ENCODE data around the gene ADA. TPM values are rescaled to one million over a fixed set of nuclear protein-coding genes. Genes with fewer than 3 reads are reported as not detected.

ADA gene
- total and polyA plus RNA-seq, 2 of the 13 experiments (the other 11 are each of a cell fraction or from before 2014, with no cell fraction given) = 2.5 to 11.3 TPM

GRCh38 chr20:44609516-44610312, 41.8 kb downstream of the ADA start (continued):
- TF ChIP-seq ZBTB4 (CRISPR knock-in tag; IDR thresholded peaks at IDR 0.05; ENCODE audit: borderline replicate concordance) (0 out of 2 replicates have a peak, but pooled peaks have one; percentile 61), ZNF343 (CRISPR knock-in tag; IDR thresholded peaks at IDR 0.05) (0 out of 2 replicates have a peak, but pooled peaks have one; percentile 20), HMGXB4 (CRISPR knock-in tag; IDR thresholded peaks at IDR 0.05; ENCODE audit: borderline replicate concordance in 1 of 2, low read depth in 1 of 2) (peak; percentile 98), MIER3 (CRISPR knock-in tag; IDR thresholded peaks at IDR 0.05; ENCODE audit: borderline replicate concordance) (peak; percentile 57; the same call in 1 of the 2 replicates), ZNF10 (CRISPR knock-in tag; IDR thresholded peaks at IDR 0.05; ENCODE audit: borderline replicate concordance, low read depth) (no peak), TEF (CRISPR knock-in tag; IDR thresholded peaks at IDR 0.05) (no peak), POLR2A (IDR thresholded peaks at IDR 0.05; ENCODE audit: insufficient read depth in 1 of 2, low read depth in 2 of 2, low read length in 2 of 2) (peak; percentile 77 to 78), CCDC6 (CRISPR knock-in tag; IDR thresholded peaks at IDR 0.05) (peak; percentile 31; the same call in 1 of the 2 replicates), HOXA9 (CRISPR knock-in tag; IDR thresholded peaks at IDR 0.05; ENCODE audit: borderline replicate concordance) (no peak), ZNF512B (CRISPR knock-in tag; IDR thresholded peaks at IDR 0.05; ENCODE audit: borderline replicate concordance) (no peak), ZNF503 (CRISPR knock-in tag; IDR thresholded peaks at IDR 0.05) (no peak), GPBP1L1 (CRISPR knock-in tag; IDR thresholded peaks at IDR 0.05) (no peak), IKZF1 (IDR thresholded peaks at IDR 0.05) (no peak), NKX3-1 (CRISPR knock-in tag; IDR thresholded peaks at IDR 0.05) (no peak), ZFAT (CRISPR knock-in tag; conservative IDR thresholded peaks at IDR 0.05) (no peak)

Data from HepG2 (cell line).